D721Med (cell line): ENCODE results near the gene ERI2.

Source experiments
- DNase-seq: peaks from one replicate; pipeline ENCODE4 v3.0.0; 2011; ENCODE audit warnings: low spot score; ENCODE audit not compliant: insufficient read length
- FAIRE-seq: peaks from 2 replicates; lab custom pipeline; 2011; peaks lifted over from hg19 to GRCh38; lab: Jason Lieb, UNC
- TF ChIP-seq, protein P1 (sequence below): IDR thresholded peaks from 2 replicates; pipeline ENCODE4 v1.5.1; 2012; ENCODE audit warnings: mild to moderate bottlenecking, control low read depth; ENCODE audit not compliant: insufficient read depth; ENCODE audit errors: missing control alignments

Gene ERI2

GRCh38 chr16:20849589-20850390, 43.5 kb upstream of the ERI2 start:
- TF ChIP-seq, protein P1, sequence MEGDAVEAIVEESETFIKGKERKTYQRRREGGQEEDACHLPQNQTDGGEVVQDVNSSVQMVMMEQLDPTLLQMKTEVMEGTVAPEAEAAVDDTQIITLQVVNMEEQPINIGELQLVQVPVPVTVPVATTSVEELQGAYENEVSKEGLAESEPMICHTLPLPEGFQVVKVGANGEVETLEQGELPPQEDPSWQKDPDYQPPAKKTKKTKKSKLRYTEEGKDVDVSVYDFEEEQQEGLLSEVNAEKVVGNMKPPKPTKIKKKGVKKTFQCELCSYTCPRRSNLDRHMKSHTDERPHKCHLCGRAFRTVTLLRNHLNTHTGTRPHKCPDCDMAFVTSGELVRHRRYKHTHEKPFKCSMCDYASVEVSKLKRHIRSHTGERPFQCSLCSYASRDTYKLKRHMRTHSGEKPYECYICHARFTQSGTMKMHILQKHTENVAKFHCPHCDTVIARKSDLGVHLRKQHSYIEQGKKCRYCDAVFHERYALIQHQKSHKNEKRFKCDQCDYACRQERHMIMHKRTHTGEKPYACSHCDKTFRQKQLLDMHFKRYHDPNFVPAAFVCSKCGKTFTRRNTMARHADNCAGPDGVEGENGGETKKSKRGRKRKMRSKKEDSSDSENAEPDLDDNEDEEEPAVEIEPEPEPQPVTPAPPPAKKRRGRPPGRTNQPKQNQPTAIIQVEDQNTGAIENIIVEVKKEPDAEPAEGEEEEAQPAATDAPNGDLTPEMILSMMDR = peak; percentile 98
- DNase-seq (no peak), FAIRE-seq (peak; percentile 84)

GRCh38 chr16:20847550-20847949, 41.3 kb upstream of the ERI2 start:
- FAIRE-seq (no peak), DNase-seq (no peak)
- TF ChIP-seq, protein P1 = no peak

DNA sequence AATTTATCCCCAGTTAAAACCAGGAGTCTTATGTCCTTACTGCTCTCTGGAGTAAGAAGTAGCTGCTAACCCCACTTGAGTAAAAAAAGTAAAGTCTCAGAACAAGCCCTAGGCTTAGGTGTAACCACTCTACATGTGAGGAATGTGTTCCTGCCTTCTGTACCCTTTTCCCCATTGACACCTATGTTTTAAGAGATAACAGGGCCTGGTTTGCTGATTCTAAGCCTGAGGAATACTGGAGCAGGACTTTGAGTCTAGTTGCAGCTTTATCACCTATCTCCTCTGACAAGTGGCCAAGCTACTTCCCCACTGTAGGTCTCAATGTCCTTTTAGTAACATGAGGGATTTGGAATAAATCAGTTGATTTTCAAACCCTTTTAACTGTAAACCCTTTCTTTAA, 40.3 kb upstream of the ERI2 start:
- no peak for DNase-seq
- no peak for FAIRE-seq

GRCh38 chr16:20846030-20846429, 39.8 kb upstream of the ERI2 start:
- FAIRE-seq (no peak), DNase-seq (no peak)
- TF ChIP-seq, protein P1 = no peak

More for the DNA sequence above, 40.3 kb upstream of the ERI2 start:
- TF ChIP-seq, protein P1 = no peak

GRCh38 chr16:20844588-20844987, 38.3 kb upstream of the ERI2 start:
- TF ChIP-seq, protein P1 = no peak
- no peak for FAIRE-seq
- DNase-seq = no peak

- FAIRE-seq = no peak
- TF ChIP-seq, protein P1 = no peak
- DNase-seq = no peak
Measured at GRCh38 chr16:20844054-20844453, 37.8 kb upstream of the ERI2 start.

DNA sequence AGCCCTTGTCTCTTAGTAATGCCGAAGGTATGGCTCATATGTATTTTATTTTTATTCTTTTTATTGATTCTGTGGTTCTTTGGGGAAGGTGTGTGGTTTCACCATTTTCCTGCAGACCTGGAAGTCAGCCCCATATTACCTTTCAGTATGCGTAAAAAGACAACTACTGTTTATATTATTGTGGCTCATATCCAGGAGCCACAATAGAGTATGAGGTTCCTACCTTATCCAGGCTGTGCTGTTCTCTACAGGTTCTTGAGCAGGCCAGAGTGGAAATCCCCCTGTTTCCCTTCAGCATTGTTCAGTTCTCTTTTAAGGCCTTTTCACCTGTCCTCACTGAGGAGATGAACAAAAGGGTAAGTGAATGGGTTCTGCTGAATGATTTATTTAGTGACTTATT, 33.2 kb upstream of the ERI2 start:
- no peak for DNase-seq
- no peak for FAIRE-seq
- TF ChIP-seq, protein P1 = no peak
